Caki2 (cell line): ENCODE measurements around the gene BDH2. TPM values are rescaled to one million over a fixed set of nuclear protein-coding genes. Genes with fewer than 3 reads are reported as not detected.

ENCODE experiments used
- DNase-seq: peaks from one replicate; pipeline ENCODE4 v3.0.0-alpha.2; 2015; ENCODE audit warnings: low read depth
- in situ Hi-C: cut with HindIII; loops from 2 replicates; pipeline ENCODE4 v1.10.0; 2016; ENCODE audit warnings: low sequenced_read_pairs, low pct_unique_long_range_greater_than_20kb, mixed read lengths
- total RNA-seq: library from RNA; depleted of rRNA; stranded (reverse); fragments of >200 nt; shearing (Covaris generic); gene quantifications from 2 replicates; pipeline ENCODE4 v1.2.3, GENCODE V29; 2014; ENCODE audit warnings: low replicate concordance; rRNA removed

The BDH2 gene
- 54.2 and 57.2 TPM in 2 replicates for total RNA-seq

DNA sequence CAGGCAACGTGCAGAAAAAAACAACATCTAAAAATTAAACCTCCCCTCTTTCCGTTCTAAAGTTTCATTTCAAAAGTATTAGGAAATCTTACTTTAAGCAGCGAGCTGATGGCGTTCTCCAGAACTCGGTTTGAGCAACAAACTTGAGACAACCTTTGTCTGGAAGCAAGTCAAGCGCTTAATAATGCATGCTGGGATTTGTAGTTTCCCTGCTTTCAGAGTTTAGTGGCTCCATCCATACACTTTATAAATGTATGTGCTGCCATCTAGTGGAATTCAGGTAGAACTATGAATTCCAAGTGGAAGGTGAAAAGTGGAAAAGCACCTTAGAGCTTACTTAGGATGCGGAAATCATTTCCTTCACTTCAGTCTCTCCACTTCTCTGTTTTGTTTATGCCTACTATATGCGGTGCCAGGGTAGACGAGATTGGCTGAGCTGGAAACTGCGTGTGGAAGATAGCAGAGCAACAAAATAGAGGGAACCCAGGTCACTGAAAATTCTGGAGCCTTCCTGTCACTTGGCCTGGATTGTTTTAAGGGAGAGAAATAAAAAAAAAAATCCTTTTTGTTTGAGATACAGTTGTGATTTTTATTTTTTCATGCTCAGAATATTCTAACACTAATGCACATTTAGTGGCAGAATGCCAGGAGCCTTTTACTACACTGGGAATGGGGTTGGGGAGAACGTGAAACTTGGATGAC, at the start of gene BDH2:
Gene BDH2 (minus strand): TSS at position 144 of the 702 bp plus-strand sequence. CDS start 3,580 bp downstream, outside the sequence.
- in situ Hi-C loops: no loop called here
- peak; percentile 66 for DNase-seq

DNA sequence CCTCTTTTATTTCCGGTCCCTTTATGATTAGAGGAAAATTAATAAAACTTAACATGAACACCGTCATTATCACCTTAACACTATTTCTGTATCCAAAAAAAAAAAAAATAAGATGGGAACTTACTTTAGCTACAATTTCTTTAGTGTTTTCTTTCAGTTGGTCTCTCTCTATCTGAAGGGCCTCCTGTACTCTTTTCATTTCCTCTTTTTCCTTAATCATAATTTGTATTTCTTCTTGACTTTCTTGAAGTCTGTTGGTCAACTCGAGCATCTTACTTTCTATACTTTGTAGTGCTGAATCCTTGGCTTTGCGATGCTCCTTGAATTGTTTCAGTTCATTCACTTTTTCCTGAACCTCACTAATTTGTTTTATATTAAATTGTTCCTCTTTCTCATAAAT, 45.3 kb upstream of the BDH2 start:
- DNase-seq: no peak
- in situ Hi-C loops: no loop called here

GRCh38 chr4:103137446-103137827, 37.8 kb upstream of the BDH2 start:
- DNase-seq: no peak
- in situ Hi-C loops: no loop called here

- in situ Hi-C loops: no loop called here
Observed at GRCh38 chr4:103136671-103137445, 37.2 kb upstream of the BDH2 start.

DNA sequence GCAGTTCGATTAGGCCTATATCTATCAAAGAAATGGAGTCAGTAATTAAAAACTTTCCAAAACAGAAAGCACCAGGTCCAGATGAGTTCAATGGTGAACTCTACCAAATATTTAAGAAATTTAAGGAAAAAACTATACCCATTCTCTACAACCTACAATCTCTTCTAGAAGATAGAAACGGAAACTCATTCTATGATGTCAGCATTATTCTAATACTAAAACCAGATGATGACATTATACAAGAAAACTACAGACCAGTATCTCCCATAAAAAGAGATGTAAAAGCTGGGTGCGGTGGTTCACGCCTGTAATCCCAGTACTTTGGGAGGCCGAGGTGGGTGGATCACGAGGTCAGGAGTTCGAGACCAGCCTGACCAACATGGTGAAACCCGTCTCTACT, 29.5 kb upstream of the BDH2 start:
- in situ Hi-C loops: no loop called here
- DNase-seq: no peak

More at GRCh38 chr4:103136671-103137445, 37.2 kb upstream of the BDH2 start:
- no peak for DNase-seq

DNA sequence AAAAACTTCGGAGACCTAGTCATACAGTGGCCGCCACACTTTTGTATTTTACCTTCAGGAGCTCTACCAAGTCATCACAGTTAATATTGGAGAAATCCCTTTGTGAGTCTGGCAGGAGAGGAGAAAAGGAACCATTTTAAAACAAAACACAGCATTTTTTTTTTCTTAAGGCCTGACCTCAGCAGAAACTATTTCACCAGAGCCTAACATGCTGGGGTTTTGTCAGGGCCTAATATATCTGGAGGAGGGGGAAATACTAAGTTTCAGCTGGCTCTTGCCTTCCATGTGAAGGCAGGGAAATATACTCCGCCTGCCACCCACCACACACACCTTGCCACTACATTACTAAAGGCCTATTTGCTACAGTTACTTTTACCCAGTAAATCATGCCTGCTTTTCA, 26.5 kb upstream of the BDH2 start:
- in situ Hi-C loops: no loop called here

GRCh38 chr4:103123114-103123513, 23.5 kb upstream of the BDH2 start:
- DNase-seq: no peak
- in situ Hi-C loops: no loop called here

More for the DNA sequence above, 26.5 kb upstream of the BDH2 start:
- no peak for DNase-seq

DNA sequence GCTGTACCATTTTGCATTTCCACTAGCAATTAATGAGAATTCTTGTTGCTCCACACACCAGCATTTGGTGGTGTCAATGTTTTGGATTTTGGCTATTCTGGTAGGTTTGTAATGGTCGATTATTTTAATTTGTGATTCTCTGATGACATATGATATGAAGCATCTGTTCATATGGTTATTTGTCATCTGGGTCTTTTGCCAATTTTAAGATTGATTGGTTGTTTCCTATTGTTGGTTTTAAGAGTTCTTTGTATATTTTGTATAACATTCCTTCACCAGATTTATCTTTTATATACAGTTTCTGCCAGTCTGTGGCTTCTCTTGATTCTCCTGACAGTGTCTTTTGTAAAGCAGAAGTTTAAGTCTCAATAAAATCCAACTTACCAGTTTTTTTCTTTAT, 18.5 kb upstream of the BDH2 start:
- in situ Hi-C loops: no loop called here
- DNase-seq: no peak

GRCh38 chr4:103111598-103111997, 12.0 kb upstream of the BDH2 start:
- in situ Hi-C loops: no loop called here
- DNase-seq: no peak

DNA sequence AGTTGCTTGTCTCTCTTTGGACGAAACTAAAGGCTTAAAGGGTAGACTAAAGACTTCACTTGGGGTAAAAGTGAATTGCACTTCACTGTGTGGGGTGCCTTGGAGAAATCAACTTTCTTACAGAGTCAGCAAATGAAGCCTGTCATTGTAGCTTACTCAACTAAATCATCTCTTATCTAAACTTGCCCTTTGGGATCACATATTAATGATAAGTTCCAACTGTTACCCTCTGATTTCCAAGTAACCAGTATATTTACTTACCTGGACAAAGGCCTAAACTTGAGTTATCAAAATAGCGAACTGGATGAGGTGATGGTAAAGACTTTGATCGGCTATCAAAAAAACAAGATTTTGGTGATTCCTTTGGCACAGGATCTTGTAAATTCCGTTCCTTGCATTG, 8.9 kb upstream of the BDH2 start:
- in situ Hi-C loops: no loop called here
- DNase-seq: no peak

DNA sequence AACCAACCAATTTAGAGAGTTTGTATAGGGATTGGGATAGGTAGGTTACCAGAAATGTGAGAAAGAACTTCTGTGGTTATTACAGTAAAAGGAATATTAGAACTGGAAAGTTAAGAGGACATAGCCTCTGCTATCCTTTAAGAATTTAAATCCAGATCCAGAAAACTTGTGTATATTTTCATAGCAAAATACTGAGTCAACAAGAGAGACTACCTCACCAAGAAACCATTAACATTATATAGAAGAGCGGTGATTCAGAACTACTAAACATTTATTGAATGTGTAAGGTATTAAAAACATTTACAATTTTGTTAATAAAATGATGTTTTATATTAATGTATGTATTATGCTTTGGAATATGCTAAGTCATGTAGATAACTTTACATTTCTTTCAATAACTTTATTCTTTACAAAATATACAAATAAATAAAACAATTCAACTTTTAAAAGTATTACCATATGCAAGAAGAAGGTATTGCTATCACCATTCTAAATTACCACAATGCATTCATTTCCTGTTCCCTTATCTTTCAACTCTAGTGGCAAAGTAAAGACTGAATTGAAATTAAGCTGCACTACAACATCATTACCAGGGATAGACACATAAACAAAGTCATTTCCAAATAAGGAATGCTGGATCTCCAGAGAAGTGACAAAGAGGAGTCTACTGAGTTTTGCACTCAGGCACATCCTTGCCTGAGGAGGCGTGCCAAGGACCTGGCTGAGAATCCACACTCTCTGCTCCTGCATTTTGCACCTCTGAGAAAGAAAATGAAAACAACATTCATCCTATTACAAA, 6.1 kb upstream of the BDH2 start:
- no peak for DNase-seq
- in situ Hi-C loops: no loop called here

- no peak for DNase-seq
- in situ Hi-C loops: no loop called here
Observed at GRCh38 chr4:103104886-103105285, 5.3 kb upstream of the BDH2 start.

GRCh38 chr4:103100691-103101090, 1.1 kb upstream of the BDH2 start:
- in situ Hi-C loops: no loop called here
- no peak for DNase-seq

DNA sequence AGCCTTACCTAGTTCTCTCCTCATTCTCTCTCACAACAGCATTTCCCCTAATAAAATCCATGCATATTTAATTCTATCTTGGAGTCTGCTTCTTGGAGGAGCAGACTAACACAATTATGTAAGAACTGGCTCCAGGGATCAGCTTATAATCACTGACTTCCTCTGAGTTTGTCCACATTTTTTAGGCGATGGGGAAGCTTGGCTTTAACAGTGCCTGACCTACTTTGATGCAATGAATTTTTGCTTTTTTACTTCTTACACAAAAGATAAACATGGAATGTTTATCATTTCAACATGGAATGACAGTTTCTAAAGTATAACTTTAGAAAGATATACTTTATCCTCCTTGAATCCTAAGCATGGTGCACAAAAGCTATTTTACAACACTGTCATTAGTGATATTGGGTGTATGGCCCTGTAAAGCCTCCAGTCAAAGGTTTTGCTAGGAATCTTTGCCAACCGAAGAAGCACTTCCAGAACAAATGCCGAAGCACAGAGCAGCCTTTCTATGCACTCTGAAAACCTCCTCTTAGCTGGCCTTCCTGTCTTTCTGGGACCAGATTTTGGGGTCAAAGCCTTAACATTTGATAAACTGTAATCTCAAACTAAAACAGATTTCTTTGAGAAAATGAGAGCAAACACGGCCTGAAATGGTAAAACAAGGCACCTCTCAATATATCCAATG, 736 bp downstream of the BDH2 start:
- DNase-seq: no peak
- in situ Hi-C loops: no loop called here

DNA sequence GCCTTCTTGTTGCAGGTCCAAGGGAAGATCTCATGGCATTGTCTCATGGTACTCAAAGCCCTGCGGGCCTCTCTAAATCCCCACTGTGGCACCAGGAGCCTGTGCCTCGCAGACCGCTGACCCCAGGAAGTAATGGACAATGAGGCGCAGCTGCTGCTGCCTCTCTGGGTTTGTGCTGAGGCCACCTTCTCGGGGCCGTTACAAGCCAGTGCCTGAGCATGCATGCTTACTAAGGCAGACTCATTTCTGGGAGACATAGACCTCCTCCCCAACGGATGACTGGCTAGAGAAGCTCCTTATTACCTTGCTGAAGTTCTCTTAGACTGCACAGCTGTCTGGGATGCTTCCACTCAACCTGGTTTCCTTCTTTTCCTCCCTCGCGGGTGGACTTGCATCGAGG, 1.3 kb downstream of the BDH2 start:
- no peak for DNase-seq
- in situ Hi-C loops: no loop called here

DNA sequence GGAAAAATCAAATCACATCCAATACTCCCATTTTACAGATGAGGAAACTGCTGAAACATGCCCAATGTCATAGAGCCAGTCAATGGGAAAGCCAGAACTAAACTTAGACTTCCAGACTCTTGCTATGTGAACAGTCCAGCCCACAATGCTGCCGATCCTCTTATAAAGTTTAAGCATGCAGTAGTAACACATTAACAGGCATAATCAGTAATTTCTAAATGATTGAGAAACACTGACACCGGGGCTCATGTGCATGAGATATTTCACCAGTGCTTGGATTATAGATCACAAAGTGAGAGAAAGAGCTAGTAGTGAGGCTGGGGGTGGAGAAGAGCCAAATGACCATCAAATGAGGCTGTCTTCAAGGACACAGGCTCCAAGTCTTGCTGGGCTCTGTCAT, 2.5 kb downstream of the BDH2 start:
- no peak for DNase-seq
- in situ Hi-C loops: no loop called here

GRCh38 chr4:103095080-103095479, 4.6 kb downstream of the BDH2 start:
- DNase-seq: no peak
- in situ Hi-C loops: no loop called here

- in situ Hi-C loops: no loop called here
- DNase-seq: no peak
Observed at GRCh38 chr4:103092245-103092644, 7.4 kb downstream of the BDH2 start.
